Activated T-helper 2 cell treated with anti-CD3 and anti-CD28 coated beads, Interferon-gamma antibody, Interleukin-2, Interleukin-4, amounts not matched to agents 10 μg/mL and 5 μg/mL and 100 μg/mL, durations not matched to agents 14 hours and 24 hours and 36 hours (primary cell): ENCODE measurements around the gene ZBTB7C. TPM values are rescaled to one million over a fixed set of nuclear protein-coding genes. Genes with fewer than 3 reads are reported as not detected.
A peak's percentile ranks its signal among the peaks of the same experiment; 100 is the strongest.

Experiments
- DNase-seq: peaks from one replicate; pipeline ENCODE4 v3.0.0; 2021; ENCODE audit warnings: low spot score
- H3K27ac Mint-ChIP-seq: one replicate; pipeline ENCODE4 v1.8.0; 2021; ENCODE audit warnings: mixed read lengths
- H3K27me3 Mint-ChIP-seq: one replicate; pipeline ENCODE4 v1.8.0; 2021; ENCODE audit warnings: low read depth, mixed read lengths
- H3K36me3 Mint-ChIP-seq: one replicate; pipeline ENCODE4 v1.8.0; 2021; ENCODE audit warnings: low read depth, mixed read lengths
- H3K4me1 Mint-ChIP-seq: one replicate; pipeline ENCODE4 v1.8.0; 2021; ENCODE audit warnings: low read depth, mixed read lengths
- H3K4me3 Mint-ChIP-seq: one replicate; pipeline ENCODE4 v1.8.0; 2021; ENCODE audit warnings: low read depth, mild to moderate bottlenecking, moderate library complexity, mixed read lengths
- H3K9me3 Mint-ChIP-seq: one replicate; pipeline ENCODE4 v1.8.0; 2021; ENCODE audit warnings: mixed read lengths
- intact Hi-C: fragments of 100-400 bp; cut with micrococcal nuclease; formaldehyde crosslinking; loops from one replicate; pipeline ENCODE4 v1.15.1; 2023
- total RNA-seq: library from RNA; stranded (reverse); gene quantifications from 2 replicates; pipeline ENCODE4 v1.2.3, GENCODE V29; 2022

ZBTB7C gene
- total RNA-seq, 1 donor from 2014 or later, result 0.21 TPM

DNA sequence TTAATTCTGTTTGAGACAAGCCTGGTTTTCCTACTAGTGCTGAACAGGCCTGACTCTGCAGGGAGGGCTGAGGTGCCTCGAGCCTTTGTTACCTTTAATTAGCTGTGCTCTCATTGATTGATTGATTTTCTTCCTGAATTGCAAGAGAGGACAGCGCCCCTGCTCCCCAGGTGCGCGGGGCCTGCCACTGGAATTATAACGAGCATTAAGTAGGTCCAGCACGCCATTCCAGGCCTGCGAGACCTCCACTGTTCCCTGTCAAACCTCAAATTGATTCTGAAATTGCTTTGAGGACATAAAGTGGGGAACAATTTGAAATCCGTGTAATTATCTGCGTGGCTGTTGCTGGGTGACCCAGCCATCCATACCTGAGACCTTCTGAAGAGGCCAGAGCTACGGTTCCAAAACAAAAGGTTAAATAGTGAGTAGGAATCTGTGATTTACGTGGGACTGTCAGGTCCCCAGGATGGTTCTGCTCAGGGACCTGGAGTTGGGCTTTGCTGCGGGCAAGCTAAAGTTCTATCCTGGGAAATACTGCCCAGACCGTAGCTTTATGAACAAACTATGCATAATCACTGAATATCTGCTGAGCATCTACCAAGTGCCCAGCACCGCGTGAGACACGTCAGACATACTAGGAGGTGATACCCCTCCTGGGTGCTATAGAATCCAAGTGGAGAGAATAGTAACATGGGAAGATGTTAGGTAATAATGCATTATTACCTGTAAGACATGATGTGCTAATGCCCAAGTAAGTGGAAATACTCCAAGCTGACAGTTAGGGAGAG, 104.1 kb downstream of the ZBTB7C start:
- Mint-ChIP-seq H3K4me3 (no peak overlapping the region), H3K27me3 (no peaks in the 10 kb centered on the region), H3K36me3 (no peaks in the 10 kb centered on the region), H3K9me3 (no peaks in the 10 kb centered on the region), H3K27ac (no peak overlapping the region), H3K4me1 (peaks cover 6% of the 10 kb centered on the region)
- intact Hi-C loops, result no loop called here
- no peak for DNase-seq

- Mint-ChIP-seq H3K36me3 (no peaks in the 10 kb centered on the region), H3K4me1 (peaks cover 11% of the 10 kb centered on the region), H3K27ac (no peak overlapping the region), H3K4me3 (no peak overlapping the region), H3K27me3 (no peaks in the 10 kb centered on the region), H3K9me3 (no peaks in the 10 kb centered on the region)
- DNase-seq, result no peak
- intact Hi-C loops, result no loop called here
Measured at GRCh38 chr18:48303883-48304282, 105.3 kb downstream of the ZBTB7C start.

DNA sequence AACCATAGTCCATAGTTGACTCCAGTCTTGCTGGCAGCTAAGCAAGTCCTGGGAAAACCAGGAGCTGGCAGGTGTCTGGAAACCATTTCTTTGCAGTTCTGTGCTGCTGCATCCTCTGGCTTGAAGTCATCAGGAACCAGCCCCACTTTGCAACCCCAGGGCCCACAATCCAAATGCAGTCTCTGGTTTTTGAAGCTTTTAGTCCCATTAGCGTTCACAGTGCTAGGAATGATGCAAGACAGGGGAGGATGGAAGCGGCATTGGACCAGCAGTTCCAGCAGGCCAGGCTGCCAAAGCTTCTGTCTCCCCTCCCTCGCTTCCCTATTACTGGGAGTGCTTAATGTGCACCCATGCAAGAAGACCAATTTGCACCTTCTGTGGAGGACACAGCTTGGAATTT, 106.4 kb downstream of the ZBTB7C start:
- no peaks in the 10 kb centered on the region for H3K27me3 Mint-ChIP-seq
- H3K27ac Mint-ChIP-seq, result no peak overlapping the region
- H3K4me1 Mint-ChIP-seq, result peaks cover 11% of the 10 kb centered on the region
- no peaks in the 10 kb centered on the region for H3K36me3 Mint-ChIP-seq
- H3K9me3 Mint-ChIP-seq, result no peaks in the 10 kb centered on the region
- DNase-seq, result no peak
- intact Hi-C loops, result no loop called here
- H3K4me3 Mint-ChIP-seq, result no peak overlapping the region

GRCh38 chr18:48300463-48300961, 108.7 kb downstream of the ZBTB7C start:
- intact Hi-C loops, result no loop called here
- Mint-ChIP-seq H3K27ac (peak overlapping the region; percentile 21), H3K4me1 (peaks cover 11% of the 10 kb centered on the region), H3K27me3 (no peaks in the 10 kb centered on the region), H3K9me3 (no peaks in the 10 kb centered on the region), H3K4me3 (no peak overlapping the region), H3K36me3 (no peaks in the 10 kb centered on the region)
- no peak for DNase-seq

DNA sequence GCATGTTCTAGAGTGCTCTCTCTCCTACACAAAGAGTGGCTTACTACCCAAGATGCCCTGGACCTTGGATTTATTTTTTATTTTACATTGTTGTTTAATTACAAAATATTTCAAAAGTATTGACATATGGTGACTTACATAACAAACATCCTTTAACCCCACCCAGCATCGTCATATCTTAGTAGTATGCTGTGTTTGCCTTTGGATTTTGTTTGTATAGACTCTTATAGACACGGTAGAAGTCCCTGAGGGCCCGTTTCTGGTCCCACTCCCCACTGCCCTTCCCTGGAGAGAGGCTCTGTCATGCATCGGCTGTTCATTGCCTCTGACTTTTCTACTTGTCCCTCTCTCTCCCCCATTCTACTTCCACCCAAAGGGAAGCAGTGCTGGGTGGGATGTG, 112.0 kb downstream of the ZBTB7C start:
- Mint-ChIP-seq H3K4me3 (no peak overlapping the region), H3K27me3 (no peaks in the 10 kb centered on the region), H3K36me3 (no peaks in the 10 kb centered on the region), H3K9me3 (no peaks in the 10 kb centered on the region), H3K27ac (no peak overlapping the region), H3K4me1 (peaks cover 11% of the 10 kb centered on the region)
- intact Hi-C loops, result no loop called here
- no peak for DNase-seq

DNA sequence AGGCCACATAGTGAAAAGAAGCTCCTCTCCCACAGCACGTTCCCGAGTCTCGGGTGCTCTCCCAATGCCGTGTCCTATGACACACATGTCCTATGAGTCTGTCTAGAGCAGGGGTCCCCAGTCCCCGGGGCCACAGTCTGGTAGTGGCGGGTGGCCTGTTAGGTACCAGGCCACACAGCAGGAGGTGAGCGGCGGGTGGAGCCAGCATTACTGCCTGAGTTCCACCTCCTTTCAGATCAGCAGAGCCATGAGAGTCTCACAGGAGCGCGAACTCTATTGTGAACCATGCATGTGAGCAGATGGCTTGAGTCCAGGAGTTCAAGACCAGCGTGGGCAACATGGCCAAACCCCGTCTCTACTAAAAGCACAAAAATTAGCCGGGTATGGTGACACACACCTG, 112.6 kb downstream of the ZBTB7C start:
- no peaks in the 10 kb centered on the region for H3K9me3 Mint-ChIP-seq
- DNase-seq, result no peak

DNA sequence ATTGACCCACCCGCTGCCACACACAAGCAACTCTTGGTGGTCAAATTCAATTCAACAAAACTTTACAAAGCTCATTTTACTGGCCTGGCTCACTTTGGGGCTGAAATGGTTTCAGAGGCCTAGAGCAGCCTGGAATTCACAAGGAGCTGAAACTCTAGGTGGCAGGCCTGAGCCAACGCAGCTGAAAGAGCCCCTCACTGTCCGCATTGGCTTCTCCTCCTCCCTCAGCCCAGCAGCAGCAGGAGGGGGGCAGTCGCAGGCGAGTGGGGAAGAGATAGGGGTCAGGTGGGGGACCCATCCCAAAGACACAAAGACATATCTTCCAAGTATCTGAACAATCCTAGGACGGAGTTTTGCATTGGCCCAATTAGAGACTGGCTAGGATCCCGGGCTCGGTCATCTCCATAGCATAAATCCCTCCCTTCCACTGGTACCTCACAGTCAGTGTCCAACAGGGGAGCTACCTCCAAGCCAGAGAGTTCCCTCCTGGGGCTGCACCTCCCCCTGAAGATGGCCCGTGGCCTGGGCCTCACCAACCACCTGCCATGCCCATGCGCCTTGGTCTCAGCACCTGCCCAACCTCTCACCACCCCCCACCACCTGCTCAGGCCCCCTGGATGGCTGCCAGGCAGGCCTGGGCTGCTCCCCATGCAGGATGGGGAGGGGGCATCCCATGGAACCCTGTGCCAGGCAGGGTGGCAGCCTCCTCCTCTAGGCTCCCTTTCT, 113.4 kb downstream of the ZBTB7C start:
- Mint-ChIP-seq H3K4me1 (peaks cover 11% of the 10 kb centered on the region), H3K9me3 (no peaks in the 10 kb centered on the region), H3K36me3 (no peaks in the 10 kb centered on the region), H3K4me3 (no peak overlapping the region), H3K27ac (no peak overlapping the region), H3K27me3 (no peaks in the 10 kb centered on the region)
- DNase-seq, result no peak
- intact Hi-C loops, result no loop called here

More for the DNA sequence above, 112.6 kb downstream of the ZBTB7C start:
- Mint-ChIP-seq H3K27ac (no peak overlapping the region), H3K4me3 (no peak overlapping the region), H3K4me1 (peaks cover 11% of the 10 kb centered on the region), H3K36me3 (no peaks in the 10 kb centered on the region), H3K27me3 (no peaks in the 10 kb centered on the region)
- intact Hi-C loops, result no loop called here

DNA sequence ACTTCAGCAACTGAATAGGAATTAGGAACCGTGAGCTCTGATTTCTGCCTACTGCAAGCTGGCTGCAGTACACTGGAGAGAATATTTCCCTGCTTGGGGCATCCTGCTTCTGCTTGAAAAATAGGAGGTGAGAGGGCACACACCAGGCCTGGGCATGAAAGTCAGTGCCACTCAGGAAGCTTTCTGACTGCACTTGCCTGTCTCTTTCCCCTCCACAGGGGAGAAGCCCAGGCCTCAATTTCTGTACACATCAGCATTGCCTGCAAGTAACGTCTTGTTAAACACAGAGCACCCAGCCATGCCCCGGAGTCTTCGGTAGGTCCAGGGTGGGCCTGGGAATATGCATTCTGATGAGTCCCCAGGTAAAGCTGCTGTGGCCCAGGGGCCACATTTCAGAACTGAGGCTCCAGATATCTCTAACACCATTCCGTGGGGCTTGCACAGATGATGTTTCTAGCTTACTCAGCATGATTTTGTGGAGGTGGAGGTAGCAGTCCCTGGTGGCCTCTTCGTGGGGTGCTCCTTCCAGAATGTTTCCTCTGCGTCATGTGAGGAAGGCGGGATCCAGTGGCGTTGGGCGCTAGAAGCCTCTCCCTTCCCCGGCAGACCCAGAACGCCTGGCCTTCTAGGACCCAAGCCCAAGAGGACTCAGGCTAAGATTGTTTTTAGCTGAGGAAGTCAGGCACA, 114.1 kb downstream of the ZBTB7C start:
- no peak for DNase-seq
- H3K9me3 Mint-ChIP-seq, result no peaks in the 10 kb centered on the region
- no peaks in the 10 kb centered on the region for H3K36me3 Mint-ChIP-seq

GRCh38 chr18:48293954-48294898, 115.0 kb downstream of the ZBTB7C start:
- Mint-ChIP-seq H3K27me3 (no peaks in the 10 kb centered on the region), H3K9me3 (no peaks in the 10 kb centered on the region), H3K4me1 (no peaks in the 10 kb centered on the region), H3K36me3 (no peaks in the 10 kb centered on the region), H3K4me3 (no peak overlapping the region), H3K27ac (no peak overlapping the region)
- no peak for DNase-seq
- intact Hi-C loops, result no loop called here

More for the DNA sequence above, 114.1 kb downstream of the ZBTB7C start:
- Mint-ChIP-seq H3K27ac (no peak overlapping the region), H3K4me1 (peaks cover 4% of the 10 kb centered on the region), H3K27me3 (no peaks in the 10 kb centered on the region), H3K4me3 (no peak overlapping the region)
- intact Hi-C loops, result no loop called here

- H3K27me3 Mint-ChIP-seq, result no peaks in the 10 kb centered on the region
- no peak for DNase-seq
- no peaks in the 10 kb centered on the region for H3K4me1 Mint-ChIP-seq
- intact Hi-C loops, result no loop called here
- H3K27ac Mint-ChIP-seq, result no peak overlapping the region
- no peaks in the 10 kb centered on the region for H3K9me3 Mint-ChIP-seq
- no peak overlapping the region for H3K4me3 Mint-ChIP-seq
- no peaks in the 10 kb centered on the region for H3K36me3 Mint-ChIP-seq
Measured at GRCh38 chr18:48292782-48293424, 116.3 kb downstream of the ZBTB7C start.

DNA sequence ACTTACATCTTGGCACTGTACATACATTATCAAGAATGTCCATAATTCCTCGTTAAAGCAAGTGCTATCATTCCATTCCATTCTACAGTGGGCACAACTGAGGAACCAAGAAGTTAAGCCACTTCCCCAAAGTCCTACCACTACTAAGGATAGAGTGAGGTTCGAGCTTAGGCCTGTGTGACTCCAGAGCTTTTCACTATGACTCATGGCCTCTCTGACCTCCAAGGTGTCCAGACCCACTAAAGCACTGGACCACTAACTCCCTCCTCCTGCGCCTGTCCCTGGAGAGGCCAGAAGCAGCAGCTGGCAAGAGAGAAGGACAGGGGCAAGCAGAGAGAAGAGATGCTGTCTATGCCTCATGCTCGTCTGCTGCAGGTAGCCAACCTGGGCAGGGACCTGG, 117.0 kb downstream of the ZBTB7C start:
- no peaks in the 10 kb centered on the region for H3K4me1 Mint-ChIP-seq
- H3K9me3 Mint-ChIP-seq, result no peaks in the 10 kb centered on the region
- H3K27me3 Mint-ChIP-seq, result no peaks in the 10 kb centered on the region
- no peak for DNase-seq
- no peaks in the 10 kb centered on the region for H3K36me3 Mint-ChIP-seq
- H3K4me3 Mint-ChIP-seq, result no peak overlapping the region
- H3K27ac Mint-ChIP-seq, result no peak overlapping the region
- intact Hi-C loops, result no loop called here
